Stimulated activated CD4-positive, alpha-beta T cell treated with anti-CD3 and anti-CD28 coated beads, Interleukin-15, amount 100 ng/mL, for 1 hour (primary cell): ENCODE measurements around the gene CACNG7.
"Not testable (repeated sequence)": the region's sequence is repeated elsewhere in the genome, so short reads cannot be mapped to it uniquely, and the experiment has no call there.

Source experiments
- DNase-seq, 2 donors: peaks; one replicate each; pipeline ENCODE4 v3.0.0-alpha.2; 2020; ENCODE audit warnings: low read depth in 1 of 2, low spot score in 1 of 2

Gene CACNG7

DNA sequence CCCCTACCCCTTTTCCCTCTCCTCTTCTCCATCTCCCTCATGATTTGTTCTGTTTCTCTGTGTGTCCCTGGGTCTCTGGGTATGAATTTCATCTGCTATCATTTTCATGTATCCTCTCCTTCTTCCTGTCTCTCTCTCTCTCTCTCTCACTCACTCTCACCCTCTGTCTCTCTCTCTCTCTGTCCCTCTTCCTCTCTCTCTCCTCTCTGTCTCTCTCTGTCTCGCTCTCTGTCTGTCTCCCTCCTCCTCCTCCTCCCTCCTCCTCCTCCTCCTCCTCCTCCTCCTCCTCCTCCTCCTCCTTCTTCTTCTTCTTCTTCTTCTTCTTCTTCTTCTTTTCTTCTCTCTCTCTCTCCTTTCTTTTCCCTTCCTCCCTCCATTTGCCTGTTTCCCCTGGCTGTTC is 3.3 kb upstream of the CACNG7 start:
- DNase-seq = no peak

DNA sequence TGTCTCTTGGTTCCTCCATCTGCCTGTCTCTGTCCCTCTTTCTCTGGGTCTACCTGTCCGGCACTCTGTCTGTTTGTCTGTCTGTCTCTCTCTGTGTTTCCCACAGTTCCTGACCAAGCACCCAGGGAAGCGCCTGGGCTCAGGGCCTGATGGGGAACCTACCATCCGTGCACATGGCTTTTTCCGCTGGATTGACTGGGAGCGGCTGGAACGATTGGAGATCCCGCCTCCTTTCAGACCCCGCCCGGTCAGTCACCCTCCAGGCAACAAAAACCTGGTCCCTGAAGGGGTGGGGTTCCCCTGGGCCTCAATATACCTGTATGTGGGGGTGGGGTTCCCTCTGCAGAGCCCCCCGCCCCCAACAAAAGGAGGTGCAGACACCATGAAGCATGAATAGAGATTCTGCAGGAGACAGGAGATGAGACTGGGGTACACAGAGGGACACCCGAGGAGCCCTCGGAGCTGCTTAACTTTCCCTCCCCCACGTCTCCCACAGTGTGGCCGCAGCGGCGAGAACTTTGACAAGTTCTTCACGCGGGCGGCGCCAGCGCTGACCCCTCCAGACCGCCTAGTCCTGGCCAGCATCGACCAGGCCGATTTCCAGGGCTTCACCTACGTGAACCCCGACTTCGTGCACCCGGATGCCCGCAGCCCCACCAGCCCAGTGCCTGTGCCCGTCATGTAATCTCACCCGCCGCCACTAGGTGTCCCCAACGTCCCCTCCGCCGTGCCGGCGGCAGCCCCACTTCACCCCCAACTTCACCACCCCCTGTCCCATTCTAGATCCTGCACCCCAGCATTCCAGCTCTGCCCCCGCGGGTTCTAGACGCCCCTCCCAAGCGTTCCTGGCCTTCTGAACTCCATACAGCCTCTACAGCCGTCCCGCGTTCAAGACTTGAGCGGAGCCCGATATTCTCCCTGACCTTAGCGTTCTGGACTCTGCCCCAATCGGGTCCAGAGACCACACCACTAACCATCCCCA is 2.6 kb upstream of the CACNG7 start:
- peak; percentile 35 to 60 for DNase-seq

DNA sequence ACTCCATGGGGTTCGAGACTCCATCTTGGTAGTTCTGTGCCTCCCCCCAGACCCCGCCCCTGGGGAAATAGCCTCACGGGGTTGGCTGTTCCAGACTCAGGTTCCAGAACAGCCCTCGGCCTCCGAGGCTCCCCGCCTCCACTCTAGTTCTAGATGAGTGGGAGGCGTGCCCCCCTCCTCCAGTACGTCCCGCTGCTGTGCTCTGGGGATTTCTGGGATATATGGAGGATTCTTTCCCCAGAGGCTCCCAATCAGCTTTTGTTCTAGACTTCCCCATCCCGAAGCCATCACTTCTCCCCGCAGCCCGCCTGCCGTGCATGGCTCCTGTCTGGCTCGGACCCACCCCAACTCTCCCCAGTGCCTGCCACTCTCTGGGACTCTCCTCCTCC is 1.9 kb upstream of the CACNG7 start:
- no peak for DNase-seq

DNA sequence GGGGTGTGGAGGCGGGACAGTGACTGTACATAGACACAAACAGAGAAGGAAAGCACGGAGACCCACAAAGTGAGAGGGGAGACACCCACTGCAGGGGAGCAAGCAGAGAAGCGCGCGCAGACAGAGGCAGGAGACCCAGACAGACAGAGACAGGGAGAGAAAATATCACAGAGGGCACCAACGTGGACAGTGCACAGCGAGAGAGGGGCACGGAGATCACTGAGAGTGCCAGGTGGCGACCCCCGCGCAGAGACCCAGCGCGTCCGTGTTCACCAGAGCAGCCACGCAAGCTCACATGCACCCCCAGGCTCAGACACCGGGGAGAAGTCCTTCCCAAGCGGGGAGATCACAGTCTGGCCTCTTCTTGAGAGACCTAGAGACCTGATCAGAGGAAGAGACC is 1.4 kb upstream of the CACNG7 start:
- DNase-seq = no peak

DNA sequence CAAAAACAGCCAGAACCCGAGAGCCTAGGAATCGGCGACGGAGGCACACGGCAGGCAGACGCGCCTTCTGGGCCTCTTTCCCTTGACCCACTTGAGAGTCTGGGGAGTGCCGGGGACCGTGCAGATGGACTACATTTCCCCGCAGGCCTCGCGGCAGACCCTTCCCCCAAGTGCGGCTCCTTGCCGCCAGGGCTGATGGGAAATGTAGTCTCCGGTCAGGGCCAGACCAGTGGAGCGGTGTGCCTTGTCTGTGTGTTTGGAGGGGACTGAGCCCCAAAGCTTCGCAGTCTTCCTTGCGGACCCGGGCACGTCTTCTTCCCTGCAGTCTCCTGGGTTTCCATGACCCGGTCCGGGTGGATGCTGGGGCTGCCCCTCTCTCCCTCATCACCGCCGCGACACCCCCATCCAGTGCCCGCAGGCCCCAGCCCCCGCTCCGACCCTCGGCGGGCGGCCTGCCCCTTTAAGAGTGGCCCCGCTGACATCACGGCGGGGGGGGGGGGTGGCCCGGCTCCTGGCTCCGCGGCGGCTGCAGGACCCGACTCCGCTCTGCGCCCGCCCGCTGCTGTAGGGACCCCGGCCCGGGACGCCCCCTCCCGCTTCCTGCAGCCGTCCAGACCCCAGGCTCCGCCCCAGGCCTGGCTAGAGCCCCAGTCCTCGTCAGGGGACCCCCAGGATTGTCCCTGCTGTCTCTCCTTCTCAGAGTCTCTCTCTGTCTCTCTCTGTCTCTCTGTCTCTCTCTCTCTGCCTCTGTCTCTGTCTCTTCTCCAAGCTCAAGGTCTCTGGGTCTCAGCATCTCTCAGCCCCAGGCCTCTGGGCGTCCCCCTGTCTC is 758 bp upstream of the CACNG7 start:
- peak in 1 of 2 donors; percentile 30 for DNase-seq

DNA sequence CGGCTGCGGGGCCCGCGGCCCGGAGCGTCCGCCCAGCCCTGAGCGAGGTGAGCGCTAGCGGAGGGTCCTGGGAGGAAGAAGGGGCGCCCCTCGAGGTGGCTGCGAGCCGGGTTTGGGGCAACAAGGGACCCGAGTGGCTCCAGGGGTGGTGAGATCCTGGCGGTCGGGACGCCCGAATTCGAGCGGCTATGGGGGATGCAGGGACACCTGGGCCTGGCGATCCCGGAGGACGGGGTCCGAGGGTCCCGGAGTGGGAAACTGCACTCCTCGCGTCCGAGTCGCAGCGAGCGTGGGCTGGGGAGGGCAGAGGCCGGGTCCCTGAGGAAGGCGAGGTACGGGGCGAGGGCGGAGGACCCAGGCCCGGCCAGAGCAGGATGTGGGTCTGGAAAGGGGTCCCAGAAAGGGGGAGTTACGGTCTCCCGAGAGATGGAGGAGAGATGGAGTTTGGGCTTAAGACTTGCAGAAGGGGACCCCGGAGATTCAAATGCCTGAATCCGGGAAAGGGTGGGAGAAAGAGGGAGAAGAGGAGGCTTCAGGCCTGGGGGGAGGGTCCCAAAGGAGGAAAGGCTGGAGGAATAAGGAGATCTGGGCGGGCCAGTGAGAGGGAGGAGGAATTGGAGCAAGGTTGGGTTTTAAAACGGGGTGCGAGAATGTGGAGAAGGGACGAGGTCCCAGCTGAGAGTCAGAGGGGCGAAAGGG is 542 bp downstream of the CACNG7 start:
- no peak for DNase-seq

DNA sequence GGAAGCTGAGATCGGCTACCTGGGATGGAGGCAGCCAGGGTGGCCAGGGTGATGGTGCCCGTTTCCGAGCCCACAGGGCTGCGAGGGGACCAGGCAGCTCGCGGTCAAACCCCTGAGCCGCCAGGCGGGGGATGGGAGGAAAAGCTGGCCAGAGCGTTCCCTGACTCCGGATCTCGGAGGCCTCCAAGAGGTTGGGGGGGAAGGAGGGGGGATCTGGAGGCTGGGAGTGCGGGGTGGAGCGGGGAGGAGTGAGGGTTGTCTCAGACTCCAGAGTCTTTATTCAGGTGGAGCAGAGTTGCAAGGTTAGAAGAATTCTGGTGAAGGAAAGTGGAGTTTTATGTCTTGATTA is 1.1 kb downstream of the CACNG7 start:
- DNase-seq = no peak

DNA sequence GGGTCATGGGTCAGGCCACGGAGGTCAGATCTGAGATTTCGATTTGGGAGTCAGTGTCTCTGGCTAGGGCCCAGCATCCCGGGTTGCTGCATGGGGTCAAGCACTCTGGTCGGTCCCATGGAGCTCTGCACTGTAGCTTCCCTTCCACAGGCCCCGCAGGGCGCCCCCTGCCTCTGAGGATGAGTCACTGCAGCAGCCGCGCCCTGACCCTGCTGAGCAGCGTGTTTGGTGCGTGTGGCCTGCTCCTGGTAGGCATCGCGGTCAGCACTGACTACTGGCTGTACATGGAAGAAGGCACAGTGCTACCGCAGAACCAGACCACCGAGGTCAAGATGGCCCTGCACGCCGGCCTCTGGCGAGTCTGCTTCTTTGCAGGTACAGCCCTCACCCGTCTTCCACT is 3.6 kb downstream of the CACNG7 start:
- no peak for DNase-seq

DNA sequence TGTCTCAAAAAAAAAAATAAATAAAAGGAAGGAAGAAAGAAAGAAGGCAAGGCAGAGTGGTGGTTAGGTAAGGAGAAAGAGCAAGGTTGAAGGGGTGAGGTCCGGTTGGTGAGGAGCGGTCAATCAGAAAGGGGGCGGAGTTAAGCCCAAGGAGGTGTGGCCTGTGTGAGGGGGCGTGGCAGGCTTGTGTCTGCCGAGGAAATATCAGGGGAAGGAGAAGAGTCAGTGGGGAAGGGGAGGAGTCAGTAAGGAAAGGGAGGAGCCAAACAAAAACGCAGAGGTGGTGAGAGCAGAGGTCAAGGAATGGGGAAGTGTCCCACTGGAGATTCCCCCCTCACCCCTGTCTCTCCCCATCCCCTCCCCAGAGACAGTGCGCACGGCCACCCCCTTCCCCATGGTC is 5.9 kb downstream of the CACNG7 start:
- no peak for DNase-seq

DNA sequence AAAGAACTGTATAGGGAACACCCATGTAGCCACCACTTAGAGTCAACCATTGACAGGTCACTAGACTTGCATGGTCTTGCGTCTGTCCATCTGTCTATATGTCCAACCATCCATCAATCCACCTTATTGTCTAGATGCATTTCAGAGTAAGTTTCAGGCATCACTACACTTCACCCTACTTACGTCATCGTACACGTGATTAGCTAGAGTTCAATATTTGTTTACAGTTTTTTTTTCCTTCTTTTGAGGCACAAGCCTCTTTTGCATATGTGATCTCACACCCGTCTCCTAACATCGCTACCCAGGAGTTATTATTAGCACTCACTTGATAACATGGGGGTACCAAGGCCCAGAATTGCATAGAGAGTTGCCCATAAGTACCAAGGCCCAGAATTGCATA is 6.9 kb downstream of the CACNG7 start:
- no peak for DNase-seq

DNA sequence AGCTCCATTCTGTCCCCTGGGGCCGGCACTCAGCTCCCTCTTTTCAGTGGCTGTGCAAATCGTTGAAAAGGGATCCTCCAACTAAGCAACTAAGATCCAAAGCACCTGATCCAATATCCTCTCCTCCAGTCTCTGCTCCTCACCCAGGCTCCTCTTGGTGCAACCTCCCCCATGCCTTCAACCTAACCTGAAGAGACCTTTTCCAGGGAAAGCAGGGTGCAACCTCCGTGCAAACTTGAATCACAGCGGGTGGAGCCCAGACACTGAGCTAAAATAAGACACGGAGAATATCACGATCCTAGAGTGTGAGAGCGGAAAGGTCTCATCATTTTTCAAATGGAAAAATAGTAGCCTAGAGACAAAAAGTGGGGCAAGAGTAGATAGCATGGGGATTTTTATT is 8.3 kb downstream of the CACNG7 start:
- DNase-seq = no peak

DNA sequence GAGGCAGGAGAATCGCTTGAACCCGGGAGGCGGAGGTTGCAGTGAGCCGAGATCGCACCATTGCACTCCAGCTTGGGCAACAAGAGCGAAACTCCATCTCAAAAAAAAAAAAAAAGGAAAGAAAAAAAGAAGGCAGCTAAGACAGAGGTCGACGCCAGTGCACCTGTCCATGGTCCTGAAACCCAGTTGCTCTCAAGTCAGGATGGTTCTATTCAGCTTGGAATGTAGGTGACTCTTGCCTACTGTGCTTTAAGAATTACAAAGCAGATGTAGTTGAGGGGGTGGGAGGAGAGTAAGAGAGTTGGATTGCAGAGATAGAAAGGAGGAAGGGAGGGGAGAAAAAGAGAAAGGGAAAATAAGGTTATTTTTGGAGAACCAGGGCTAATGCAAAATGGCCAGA is 18.7 kb downstream of the CACNG7 start:
- DNase-seq = no peak

DNA sequence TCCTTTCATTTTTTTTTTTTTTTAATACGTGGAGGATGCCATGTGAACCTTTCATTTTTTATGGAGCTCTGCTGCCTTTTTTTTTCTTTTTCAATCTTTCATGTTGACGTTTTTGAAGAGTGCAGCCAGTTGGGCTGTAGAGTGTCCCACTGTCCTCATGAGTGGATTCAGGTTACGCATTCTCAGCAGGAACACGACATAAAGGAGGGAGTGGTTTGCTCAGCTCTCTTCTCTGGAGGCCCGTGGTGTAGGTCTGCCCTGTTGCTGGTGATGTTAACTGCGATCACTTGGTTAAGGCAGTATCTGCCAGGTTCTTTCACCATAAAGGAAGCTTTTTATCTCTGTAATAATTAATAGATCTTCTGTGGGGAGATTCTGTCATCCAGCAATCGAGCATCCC is 27.0 kb downstream of the CACNG7 start:
- no peak for DNase-seq

DNA sequence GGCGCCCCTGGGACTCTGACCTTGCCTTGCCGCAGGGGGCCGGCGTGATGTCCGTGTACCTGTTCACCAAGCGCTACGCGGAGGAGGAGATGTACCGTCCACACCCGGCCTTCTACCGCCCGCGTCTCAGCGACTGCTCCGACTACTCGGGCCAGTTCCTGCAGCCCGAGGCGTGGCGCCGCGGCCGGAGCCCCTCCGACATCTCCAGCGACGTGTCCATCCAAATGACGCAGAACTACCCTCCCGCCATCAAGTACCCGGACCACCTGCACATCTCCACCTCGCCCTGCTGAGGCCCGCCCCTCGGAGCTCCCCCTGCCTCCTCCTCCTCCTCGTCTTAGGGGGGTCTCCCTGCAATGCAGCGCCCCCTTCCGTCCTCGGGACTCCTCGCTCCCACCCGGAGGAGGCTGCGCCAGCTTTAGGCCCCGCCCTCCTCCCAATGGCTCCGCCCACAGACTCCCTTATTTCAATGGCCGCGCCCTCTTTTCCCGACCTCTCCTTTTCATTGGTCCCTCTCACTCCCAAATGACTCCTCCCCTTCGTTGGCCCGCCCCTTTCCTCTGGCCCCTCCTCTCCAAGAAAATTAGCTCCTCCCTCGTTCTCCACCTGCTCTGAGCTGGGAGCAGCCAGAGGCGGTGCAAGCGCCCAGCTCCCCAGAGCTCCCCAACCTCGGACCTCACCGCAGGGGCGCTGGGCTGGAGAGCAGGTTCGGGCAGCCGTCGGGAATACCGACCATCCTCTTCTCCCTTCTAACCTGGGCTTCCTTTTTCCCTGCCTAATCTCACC is 33.1 kb downstream of the CACNG7 start:
- no peak for DNase-seq

DNA sequence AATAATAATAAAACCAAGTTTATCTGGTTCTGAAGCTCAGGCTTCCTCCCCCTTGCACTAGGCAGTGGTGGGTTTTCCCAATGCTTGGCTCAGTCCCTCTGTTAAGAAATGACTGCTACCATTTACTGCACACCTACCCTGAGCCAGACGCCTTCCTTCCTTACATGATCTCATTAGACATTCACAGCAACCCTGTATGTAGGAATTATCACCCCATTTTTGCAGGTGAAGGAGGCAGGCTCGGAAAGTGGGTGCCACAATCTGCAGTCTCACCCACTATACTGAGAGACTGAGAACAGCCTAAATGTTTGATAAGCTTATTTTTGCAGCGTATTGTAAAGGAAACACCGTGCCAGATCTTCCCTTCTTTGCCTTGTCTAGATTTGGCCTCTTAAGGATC is 35.3 kb downstream of the CACNG7 start:
- DNase-seq = no peak

DNA sequence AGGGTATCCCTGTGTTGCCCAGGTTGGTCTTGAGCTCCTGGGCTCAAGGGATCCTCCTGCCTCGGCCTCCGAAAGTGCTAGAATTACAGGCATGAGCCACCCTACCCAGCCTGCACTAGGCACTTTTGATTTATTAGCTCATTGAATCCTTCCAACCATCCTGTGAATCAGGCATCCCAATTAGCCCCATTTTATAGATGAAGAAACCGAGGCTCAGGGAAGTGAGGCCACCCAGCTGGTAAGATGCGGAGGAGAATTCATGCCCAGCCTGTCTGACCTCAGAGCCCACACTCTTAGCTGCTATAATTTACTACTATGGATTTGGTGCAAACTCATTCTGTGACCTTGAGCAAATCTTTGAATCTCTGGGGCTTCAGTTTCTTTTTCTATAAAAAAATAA is 35.9 kb downstream of the CACNG7 start:
- DNase-seq = no peak

DNA sequence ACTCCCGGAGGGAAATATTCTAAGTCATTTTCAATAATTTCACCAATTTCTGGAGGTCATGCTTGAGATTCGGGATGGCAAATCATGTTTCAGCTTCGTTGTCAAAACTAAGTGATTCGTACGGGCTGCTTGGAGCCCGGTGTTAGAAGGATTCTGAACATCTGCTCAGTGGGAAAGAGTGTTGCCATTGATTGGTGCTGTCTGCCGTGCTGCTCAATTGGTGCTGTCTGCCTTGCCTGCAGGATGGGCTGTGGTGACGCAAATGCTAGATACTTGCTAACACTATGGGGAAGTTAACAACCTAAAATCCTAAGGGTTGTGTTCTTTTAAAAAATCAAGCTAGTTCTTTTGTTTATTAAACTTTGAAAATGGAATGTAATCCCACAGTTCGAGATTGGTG is 36.4 kb downstream of the CACNG7 start:
- no peak for DNase-seq

DNA sequence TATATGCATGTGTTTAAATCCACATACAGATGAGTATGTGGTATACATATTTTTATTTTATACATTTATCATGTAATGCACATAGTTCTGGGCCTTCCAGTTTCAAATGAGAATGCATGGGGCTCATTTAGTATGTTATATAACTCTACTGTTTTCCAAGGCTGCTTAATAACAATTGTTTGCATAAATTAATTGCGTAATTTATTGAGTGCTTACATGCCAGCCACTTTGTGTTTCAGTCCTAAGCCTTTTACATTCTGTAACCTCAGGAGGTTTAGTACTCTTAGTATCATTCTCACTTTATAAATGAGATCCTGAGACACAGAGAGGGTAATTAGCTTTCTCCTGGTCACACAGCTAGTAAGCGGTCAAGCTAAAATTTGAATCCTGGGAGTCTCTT is 36.9 kb downstream of the CACNG7 start:
- DNase-seq = no peak

DNA sequence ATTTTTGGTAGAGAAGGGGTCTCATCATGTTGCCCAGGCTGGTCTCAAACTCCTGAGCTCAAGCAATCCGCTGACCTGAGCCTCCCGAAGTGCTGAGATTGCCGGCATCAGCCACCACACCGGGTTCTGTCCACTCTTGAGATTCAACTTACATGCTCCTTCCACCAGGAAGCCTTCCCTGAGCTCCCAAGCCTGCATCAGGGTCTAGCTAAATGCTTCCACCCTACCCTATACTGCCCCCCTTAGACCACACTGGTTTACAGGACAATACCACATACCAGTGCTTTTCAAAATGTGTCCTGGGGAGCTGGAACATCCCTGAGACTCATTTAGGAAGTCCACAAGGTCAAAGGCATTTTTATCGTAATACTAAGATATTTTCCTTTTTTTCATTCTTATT is 38.5 kb downstream of the CACNG7 start:
- DNase-seq = no peak

DNA sequence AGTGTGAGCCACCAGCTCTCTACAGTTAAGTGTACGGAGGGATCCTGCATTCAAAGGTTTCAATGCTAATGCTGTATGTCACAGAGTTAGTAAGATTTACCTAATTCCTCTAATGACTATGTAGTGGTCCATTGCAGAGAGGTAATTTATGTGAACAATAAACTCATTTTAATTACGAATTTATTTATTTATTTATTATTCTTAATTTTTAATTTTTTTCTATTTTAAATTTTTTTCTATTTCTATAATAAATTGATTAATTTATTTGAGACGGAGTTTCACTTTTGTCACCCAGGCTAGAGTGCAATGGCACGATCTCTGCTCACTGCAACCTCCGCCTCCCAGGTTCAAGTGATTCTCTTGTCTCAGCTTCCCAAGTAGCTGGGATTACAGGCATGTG is 39.5 kb downstream of the CACNG7 start:
- DNase-seq = not testable (repeated sequence)

DNA sequence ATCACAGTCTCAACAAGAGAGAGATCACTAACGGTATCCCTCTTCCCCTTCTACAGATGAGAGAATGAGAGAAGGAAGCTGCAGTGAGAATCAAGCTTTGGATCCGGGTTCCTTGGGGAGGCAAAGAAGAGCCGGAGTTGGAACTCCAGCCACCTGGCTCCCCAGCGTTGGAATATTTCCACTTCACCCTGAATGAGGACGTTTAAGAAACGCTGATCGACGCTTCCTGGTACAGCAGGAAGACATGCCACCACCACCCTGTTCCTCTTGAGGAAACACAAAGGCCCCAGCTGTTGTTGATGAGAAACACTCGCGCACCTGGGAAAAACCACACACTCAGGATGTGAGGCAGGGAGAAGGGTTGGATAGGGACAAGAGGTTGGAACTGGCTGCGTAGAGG is 42.4 kb downstream of the CACNG7 start:
- DNase-seq = no peak
